Liver (tissue), 3 donors: ENCODE data around the gene ACP4.

ENCODE experiments used
- CTCF ChIP-seq: fragments of 150-350 bp; IDR thresholded peaks from 2 replicates; pipeline ENCODE4 v1.5.1; 2017; ENCODE audit warnings: improper control_type of control experiment, low read depth, low read length; ENCODE audit not compliant: missing input control
- GABPA ChIP-seq, 2 donors: IDR thresholded peaks in 1 of 2; conservative IDR thresholded peaks in 1 of 2; 2 replicates each; pipeline ENCODE4 v1.6.1; 2016; ENCODE audit warnings: antibody characterized with exemption in 2 of 2, mild to moderate bottlenecking in 1 of 2, moderate library complexity in 1 of 2
- RAD21 ChIP-seq, 2 donors: IDR thresholded peaks; 2 replicates each; pipeline ENCODE4 v1.6.1; 2016; ENCODE audit warnings: antibody characterized with exemption in 2 of 2, mild to moderate bottlenecking in 2 of 2
- REST ChIP-seq: IDR thresholded peaks from 2 replicates; pipeline ENCODE4 v1.6.1; 2016; ENCODE audit warnings: antibody characterized with exemption, mild to moderate bottlenecking
- SP1 ChIP-seq: IDR thresholded peaks from 2 replicates; pipeline ENCODE4 v1.6.1; 2018; ENCODE audit warnings: antibody characterized with exemption, mild to moderate bottlenecking
- donor health status: healthy.
- donor health status: healthy.

GRCh38 chr19:50791594-50792271, 1.5 kb downstream of the ACP4 start:
- no peak for TF ChIP-seq CTCF
- no peak for TF ChIP-seq REST
- TF ChIP-seq SP1: no peak
- TF ChIP-seq GABPA (IDR thresholded peaks at IDR 0.05 in 1 of 2, conservative IDR thresholded peaks at IDR 0.05 in 1 of 2): no peak
- no peak for TF ChIP-seq RAD21 (IDR thresholded peaks at IDR 0.05)
